ENCODE results near the gene KDM4B. TPM values are rescaled to one million over a fixed set of nuclear protein-coding genes. Genes with fewer than 3 reads are reported as not detected.
A peak's percentile ranks its signal among the peaks of the same experiment; 100 is the strongest.

KDM4B gene
- total and polyA plus RNA-seq, 9 of the 15 experiments (the other 6 are each of a cell fraction or from before 2014, with no cell fraction given) = 0.21 to 29.9 (median 7.3) TPM

DNA sequence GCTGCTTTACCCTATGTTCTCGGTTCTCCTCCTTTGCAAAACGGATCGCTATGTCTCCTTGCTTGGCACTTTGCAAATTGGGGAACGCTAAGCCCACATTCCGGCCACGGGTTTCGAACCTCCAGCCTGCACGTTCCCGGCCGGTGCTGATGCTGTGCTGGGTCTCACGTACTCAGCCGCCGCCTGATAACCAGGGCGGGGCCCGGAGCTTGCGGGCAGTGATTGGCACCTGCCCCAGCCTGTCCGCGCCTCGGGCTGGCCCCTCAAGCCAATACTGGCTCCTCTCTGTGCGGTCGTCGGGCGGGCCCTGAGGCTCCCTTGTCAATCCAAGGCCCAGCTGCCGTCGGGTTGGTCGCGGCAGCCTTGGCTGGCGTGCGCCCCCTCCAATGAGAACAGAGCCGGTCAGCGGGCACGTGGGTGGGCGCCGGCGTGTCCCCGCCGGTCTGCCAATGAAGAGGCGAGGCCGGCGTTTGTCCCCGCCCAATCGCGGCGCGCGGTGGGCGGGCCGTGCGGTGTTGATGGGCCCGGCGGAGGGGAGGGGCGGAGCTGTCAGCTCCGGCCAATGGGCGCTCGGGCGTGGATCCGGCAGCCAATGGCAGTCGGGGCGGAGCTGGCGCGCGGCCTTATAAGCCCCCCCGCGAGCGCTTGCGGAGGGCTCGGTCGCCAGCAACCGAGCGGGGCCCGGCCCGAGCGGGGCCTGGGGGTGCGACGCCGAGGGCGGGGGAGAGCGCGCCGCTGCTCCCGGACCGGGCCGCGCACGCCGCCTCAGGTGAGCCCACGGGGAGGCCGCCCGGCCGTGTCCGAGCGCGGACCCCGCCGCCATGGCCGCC lies at the start of gene KDM4B (continued):
- TF ChIP-seq, protein P1, sequence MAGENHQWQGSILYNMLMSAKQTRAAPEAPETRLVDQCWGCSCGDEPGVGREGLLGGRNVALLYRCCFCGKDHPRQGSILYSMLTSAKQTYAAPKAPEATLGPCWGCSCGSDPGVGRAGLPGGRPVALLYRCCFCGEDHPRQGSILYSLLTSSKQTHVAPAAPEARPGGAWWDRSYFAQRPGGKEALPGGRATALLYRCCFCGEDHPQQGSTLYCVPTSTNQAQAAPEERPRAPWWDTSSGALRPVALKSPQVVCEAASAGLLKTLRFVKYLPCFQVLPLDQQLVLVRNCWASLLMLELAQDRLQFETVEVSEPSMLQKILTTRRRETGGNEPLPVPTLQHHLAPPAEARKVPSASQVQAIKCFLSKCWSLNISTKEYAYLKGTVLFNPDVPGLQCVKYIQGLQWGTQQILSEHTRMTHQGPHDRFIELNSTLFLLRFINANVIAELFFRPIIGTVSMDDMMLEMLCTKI (IDR thresholded peaks at IDR 0.05; ENCODE audit: partially characterized antibody) = no peak
- TF ChIP-seq MEIS2 (IDR thresholded peaks at IDR 0.05; ENCODE audit: partially characterized antibody) (peak; percentile 87), NEUROD1 (IDR thresholded peaks at IDR 0.05; ENCODE audit: borderline replicate concordance, low read depth, low read length, partially characterized antibody) (peak; percentile 98), ELF2 (CRISPR knock-in tag; IDR thresholded peaks at IDR 0.05) (no peak), AFF4 (CRISPR knock-in tag; IDR thresholded peaks at IDR 0.05) (no peak), ZBTB40 (IDR thresholded peaks at IDR 0.05) (no peak; the same call in 1 of the 2 replicates), ZBTB40 (CRISPR knock-in tag; IDR thresholded peaks at IDR 0.05) (no peak), SREBF2 (CRISPR knock-in tag; IDR thresholded peaks at IDR 0.05) (no peak), ZNF140 (CRISPR knock-in tag; IDR thresholded peaks at IDR 0.05) (no peak)
- TF ChIP-seq, protein P2, sequence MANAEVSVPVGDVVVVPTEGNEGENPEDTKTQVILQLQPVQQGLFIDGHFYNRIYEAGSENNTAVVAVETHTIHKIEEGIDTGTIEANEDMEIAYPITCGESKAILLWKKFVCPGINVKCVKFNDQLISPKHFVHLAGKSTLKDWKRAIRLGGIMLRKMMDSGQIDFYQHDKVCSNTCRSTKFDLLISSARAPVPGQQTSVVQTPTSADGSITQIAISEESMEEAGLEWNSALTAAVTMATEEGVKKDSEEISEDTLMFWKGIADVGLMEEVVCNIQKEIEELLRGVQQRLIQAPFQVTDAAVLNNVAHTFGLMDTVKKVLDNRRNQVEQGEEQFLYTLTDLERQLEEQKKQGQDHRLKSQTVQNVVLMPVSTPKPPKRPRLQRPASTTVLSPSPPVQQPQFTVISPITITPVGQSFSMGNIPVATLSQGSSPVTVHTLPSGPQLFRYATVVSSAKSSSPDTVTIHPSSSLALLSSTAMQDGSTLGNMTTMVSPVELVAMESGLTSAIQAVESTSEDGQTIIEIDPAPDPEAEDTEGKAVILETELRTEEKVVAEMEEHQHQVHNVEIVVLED (CRISPR knock-in tag; IDR thresholded peaks at IDR 0.05) = peak; percentile 65
